Neuron (in vitro differentiated cells): ENCODE measurements around the gene C10orf88.

ENCODE experiments used
- H2AFZ ChIP-seq: one replicate; pipeline ENCODE4 v1.6.1; 2013; ENCODE audit warnings: low read depth, mild to moderate bottlenecking, inconsistent platforms, low read length, moderate library complexity
- H3K27me3 ChIP-seq: one replicate; pipeline ENCODE4 v1.6.1; 2013; ENCODE audit warnings: low read length; ENCODE audit not compliant: insufficient read depth
- H3K36me3 ChIP-seq: one replicate; pipeline ENCODE4 v1.6.1; 2013; ENCODE audit warnings: low read length; ENCODE audit not compliant: insufficient read depth
- H3K4me1 ChIP-seq: one replicate; pipeline ENCODE4 v1.6.1; 2013; ENCODE audit warnings: low read length; ENCODE audit not compliant: insufficient read depth
- H3K4me3 ChIP-seq: 2 replicates; pipeline ENCODE4 v1.5.1; 2013; ENCODE audit warnings: mild to moderate bottlenecking, low read length, moderate library complexity
- H3K9me3 ChIP-seq: one replicate; pipeline ENCODE4 v1.6.1; 2013; ENCODE audit warnings: low read length

The C10orf88 gene

GRCh38 chr10:122986335-122986734 is 32.3 kb upstream of the C10orf88 start:
- Histone ChIP-seq H3K36me3 (peaks cover 20% of the 10 kb centered on the region), H3K4me3 (no peak overlapping the region), H2AFZ (no peak overlapping the region), H3K27me3 (no peaks in the 10 kb centered on the region), H3K4me1 (peaks cover 2% of the 10 kb centered on the region), H3K9me3 (no peaks in the 10 kb centered on the region)

GRCh38 chr10:122984708-122985107 is 30.7 kb upstream of the C10orf88 start:
- Histone ChIP-seq H2AFZ (no peak overlapping the region), H3K27me3 (no peaks in the 10 kb centered on the region), H3K4me1 (peaks cover 11% of the 10 kb centered on the region), H3K9me3 (no peaks in the 10 kb centered on the region), H3K36me3 (peaks cover 15% of the 10 kb centered on the region), H3K4me3 (no peak overlapping the region)

GRCh38 chr10:122983898-122984297 is 29.9 kb upstream of the C10orf88 start:
- peaks cover 13% of the 10 kb centered on the region for H3K4me1 ChIP-seq
- peaks cover 12% of the 10 kb centered on the region for H3K36me3 ChIP-seq
- H3K27me3 ChIP-seq: no peaks in the 10 kb centered on the region
- no peaks in the 10 kb centered on the region for H3K9me3 ChIP-seq
- no peak overlapping the region for H2AFZ ChIP-seq
- H3K4me3 ChIP-seq: no peak overlapping the region

- Histone ChIP-seq H3K4me3 (peak overlapping the region; percentile 77), H3K27me3 (no peaks in the 10 kb centered on the region), H3K4me1 (peaks cover 13% of the 10 kb centered on the region), H3K9me3 (no peaks in the 10 kb centered on the region), H2AFZ (peak overlapping the region; percentile 65), H3K36me3 (peaks cover 6% of the 10 kb centered on the region)
Observed at GRCh38 chr10:122981066-122981464, 27.0 kb upstream of the C10orf88 start.

GRCh38 chr10:122980209-122981065 is 26.4 kb upstream of the C10orf88 start, which contains the start of gene PSTK:
TSS of gene PSTK (plus strand) at chr10:122980401. CDS start at chr10:122980480, 79 bp downstream.
- Histone ChIP-seq H3K9me3 (no peaks in the 10 kb centered on the region), H3K36me3 (peaks cover 6% of the 10 kb centered on the region), H3K27me3 (no peaks in the 10 kb centered on the region), H3K4me1 (peaks cover 13% of the 10 kb centered on the region), H2AFZ (peak within 1 kb of the TSS; percentile 65), H3K4me3 (peak within 1 kb of the TSS; percentile 77)

- H3K9me3 ChIP-seq: no peaks in the 10 kb centered on the region
- peaks cover 10% of the 10 kb centered on the region for H3K4me1 ChIP-seq
- H3K4me3 ChIP-seq: no peak overlapping the region
- H2AFZ ChIP-seq: no peak overlapping the region
- no peaks in the 10 kb centered on the region for H3K36me3 ChIP-seq
- H3K27me3 ChIP-seq: no peaks in the 10 kb centered on the region
Observed at GRCh38 chr10:122974543-122975064, 20.6 kb upstream of the C10orf88 start.

- peaks cover 9% of the 10 kb centered on the region for H3K4me1 ChIP-seq
- no peaks in the 10 kb centered on the region for H3K36me3 ChIP-seq
- H3K9me3 ChIP-seq: no peaks in the 10 kb centered on the region
- H3K27me3 ChIP-seq: no peaks in the 10 kb centered on the region
- no peak overlapping the region for H2AFZ ChIP-seq
- no peak overlapping the region for H3K4me3 ChIP-seq
Observed at GRCh38 chr10:122974023-122974422, 20.0 kb upstream of the C10orf88 start.

GRCh38 chr10:122968698-122969097 is 14.7 kb upstream of the C10orf88 start:
- Histone ChIP-seq H3K36me3 (no peaks in the 10 kb centered on the region), H2AFZ (no peak overlapping the region), H3K27me3 (no peaks in the 10 kb centered on the region), H3K4me1 (peaks cover 8% of the 10 kb centered on the region), H3K9me3 (peaks cover 4% of the 10 kb centered on the region), H3K4me3 (no peak overlapping the region)

- H3K36me3 ChIP-seq: no peaks in the 10 kb centered on the region
- H3K27me3 ChIP-seq: no peaks in the 10 kb centered on the region
- no peak overlapping the region for H2AFZ ChIP-seq
- H3K9me3 ChIP-seq: peaks cover 4% of the 10 kb centered on the region
- H3K4me3 ChIP-seq: no peak overlapping the region
- H3K4me1 ChIP-seq: no peaks in the 10 kb centered on the region
Observed at GRCh38 chr10:122966879-122967278, 12.9 kb upstream of the C10orf88 start.

GRCh38 chr10:122962405-122962804 is 8.4 kb upstream of the C10orf88 start:
- Histone ChIP-seq H3K9me3 (peaks cover 4% of the 10 kb centered on the region), H2AFZ (no peak overlapping the region), H3K4me1 (no peaks in the 10 kb centered on the region), H3K36me3 (no peaks in the 10 kb centered on the region), H3K4me3 (no peak overlapping the region), H3K27me3 (no peaks in the 10 kb centered on the region)

- peaks cover 4% of the 10 kb centered on the region for H3K4me1 ChIP-seq
- H3K4me3 ChIP-seq: no peak overlapping the region
- no peaks in the 10 kb centered on the region for H3K27me3 ChIP-seq
- no peaks in the 10 kb centered on the region for H3K36me3 ChIP-seq
- no peak overlapping the region for H2AFZ ChIP-seq
- H3K9me3 ChIP-seq: no peaks in the 10 kb centered on the region
Observed at GRCh38 chr10:122957474-122957873, 3.4 kb upstream of the C10orf88 start.

GRCh38 chr10:122955892-122956291 is 1.9 kb upstream of the C10orf88 start:
- no peaks in the 10 kb centered on the region for H3K9me3 ChIP-seq
- H3K27me3 ChIP-seq: no peaks in the 10 kb centered on the region
- H2AFZ ChIP-seq: no peak overlapping the region
- H3K36me3 ChIP-seq: peaks cover 6% of the 10 kb centered on the region
- H3K4me3 ChIP-seq: no peak overlapping the region
- H3K4me1 ChIP-seq: peaks cover 7% of the 10 kb centered on the region

- H3K9me3 ChIP-seq: no peaks in the 10 kb centered on the region
- H3K27me3 ChIP-seq: no peaks in the 10 kb centered on the region
- H2AFZ ChIP-seq: peak overlapping the region; percentile 56
- peaks cover 7% of the 10 kb centered on the region for H3K4me1 ChIP-seq
- H3K4me3 ChIP-seq: peak overlapping the region; percentile 62
- H3K36me3 ChIP-seq: peaks cover 7% of the 10 kb centered on the region
Observed at GRCh38 chr10:122954731-122955050, 664 bp upstream of the C10orf88 start.
